Measurements from ENCODE around the gene ZNF629.

Gene ZNF629

DNA sequence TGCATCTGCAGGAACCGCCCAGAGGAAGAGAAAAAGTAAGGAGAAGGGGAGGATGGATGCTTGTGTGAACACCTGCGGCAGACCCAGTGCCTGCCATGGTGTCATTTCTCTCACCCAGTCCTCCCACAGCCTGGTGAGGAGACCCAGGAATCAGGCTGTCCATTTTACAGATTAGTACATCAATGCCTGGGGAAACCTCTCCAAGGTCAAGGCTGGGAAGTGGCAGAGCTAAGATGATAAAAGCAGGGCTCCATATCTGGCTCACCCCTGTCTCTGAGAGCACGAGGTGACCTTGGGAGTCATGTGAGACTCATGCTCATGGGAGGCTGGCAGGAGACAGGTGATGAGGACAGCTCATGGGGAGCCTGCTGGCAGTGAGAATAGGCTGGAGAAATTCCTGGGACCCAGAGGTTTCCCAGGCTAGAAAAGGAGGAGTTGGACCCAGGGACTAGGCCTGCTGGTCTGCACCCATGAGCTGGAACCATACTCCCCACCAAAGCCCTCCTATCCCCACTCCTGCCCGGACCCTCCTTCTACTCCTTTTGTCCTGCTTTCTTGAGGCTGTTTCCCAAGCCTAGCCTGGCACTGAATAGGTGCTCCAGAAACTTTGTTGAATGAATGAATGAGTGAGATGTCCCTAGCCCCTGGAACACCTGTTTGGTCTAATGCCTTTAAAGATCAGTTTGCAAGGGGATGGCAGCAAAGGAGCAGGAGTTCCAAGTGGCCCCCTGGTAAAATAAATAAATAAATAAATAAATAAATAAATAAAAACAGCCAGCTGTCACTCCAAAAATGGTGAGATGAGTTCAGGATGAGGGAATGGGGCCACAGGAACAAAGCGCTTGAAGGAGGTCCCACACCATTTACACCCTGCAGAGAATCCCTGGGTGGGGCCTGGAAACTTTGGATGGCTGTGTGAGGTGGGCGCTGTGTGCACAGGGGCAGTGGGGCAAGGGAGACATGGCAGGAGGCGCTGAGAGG is 1.6 kb downstream of the ZNF629 start:
- no peak for DNase-seq

DNA sequence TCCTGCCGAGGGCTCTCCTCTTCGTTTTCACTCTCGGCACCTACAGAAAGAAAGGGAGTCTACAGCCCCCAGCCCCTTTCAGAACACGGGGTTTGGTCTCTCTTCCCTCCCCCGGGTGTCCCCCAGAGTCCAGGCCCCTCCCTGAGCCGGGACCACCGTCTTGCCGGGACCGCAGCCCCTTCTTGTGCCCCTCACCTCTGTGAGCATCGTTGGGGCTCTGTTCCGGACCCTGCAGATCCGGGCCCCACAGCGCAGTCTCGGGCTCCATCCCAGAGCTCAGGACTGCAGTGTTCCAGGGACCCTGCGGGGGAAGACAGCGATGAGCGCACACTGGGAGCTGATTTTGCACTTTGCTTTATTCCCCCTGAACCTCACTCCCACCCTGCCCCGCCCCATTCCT is 2.8 kb downstream of the ZNF629 start:
- DNase-seq = no peak

- no peak for DNase-seq
Measured at GRCh38 chr16:30783280-30784109, 3.5 kb downstream of the ZNF629 start.

- no peak for DNase-seq
Measured at GRCh38 chr16:30782486-30783279, 4.3 kb downstream of the ZNF629 start.

DNA sequence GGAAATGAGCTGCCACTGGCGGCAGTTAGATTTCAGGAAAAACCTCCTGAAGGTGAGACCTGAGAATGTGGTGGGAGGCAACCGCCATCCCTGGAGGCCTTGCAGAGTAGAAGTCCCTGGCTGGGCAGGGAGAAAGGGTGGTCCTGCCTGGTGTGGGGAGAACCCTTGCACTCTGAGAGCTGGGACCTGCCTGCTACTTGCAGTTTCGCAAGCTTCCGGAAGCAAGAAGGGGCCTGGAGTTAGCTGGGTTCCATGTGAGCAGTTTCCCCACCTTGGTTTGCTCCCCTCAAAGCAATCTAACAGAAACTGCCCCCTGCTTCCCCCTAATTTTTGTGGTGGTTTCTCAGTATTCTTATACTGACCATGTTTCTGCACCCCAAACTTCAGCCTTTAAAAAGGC is 6.5 kb downstream of the ZNF629 start:
- no peak for DNase-seq

- DNase-seq = no peak
Measured at GRCh38 chr16:30780021-30780420, 7.0 kb downstream of the ZNF629 start.

- DNase-seq = no peak
Measured at GRCh38 chr16:30779596-30779995, 7.4 kb downstream of the ZNF629 start.

GRCh38 chr16:30778549-30779244 is 8.3 kb downstream of the ZNF629 start:
- no peak for DNase-seq

DNA sequence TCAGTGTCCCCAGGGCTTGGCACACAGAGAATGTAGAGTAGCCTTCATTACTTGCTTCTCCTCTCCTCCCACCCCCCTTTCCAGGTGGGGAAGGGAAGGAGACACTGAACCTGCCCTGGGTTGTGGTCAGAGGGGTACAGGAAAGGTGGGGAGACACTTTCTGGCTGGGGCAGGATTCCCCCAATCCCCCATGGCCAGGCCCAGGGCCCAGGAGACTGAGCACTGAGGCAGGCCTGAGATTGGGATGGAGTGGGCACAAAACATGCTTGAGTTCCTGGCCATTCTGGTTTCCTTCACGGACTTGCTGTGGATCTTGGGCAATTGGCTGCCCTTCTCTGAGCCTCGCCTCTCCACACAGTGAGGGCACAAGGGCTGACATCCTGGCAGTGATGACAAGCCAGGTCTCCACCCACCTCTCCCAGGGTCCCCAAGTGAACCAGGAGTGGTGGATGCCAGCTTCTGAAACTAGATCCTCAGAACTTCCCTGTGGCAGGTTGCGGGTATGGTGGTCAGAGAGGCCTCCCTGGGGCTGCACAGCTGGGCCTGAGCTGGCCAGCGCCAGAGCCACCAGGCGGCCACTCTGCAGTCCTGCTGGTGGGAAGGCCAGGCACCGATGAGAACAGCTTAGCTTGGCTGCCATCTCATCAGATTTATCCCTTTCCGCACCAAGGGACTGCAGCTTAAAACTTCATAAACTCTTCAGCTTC is 9.3 kb downstream of the ZNF629 start:
- DNase-seq = no peak

- DNase-seq = peak; percentile 64
Measured at GRCh38 chr16:30775392-30776188, 11.4 kb downstream of the ZNF629 start.

- no peak for DNase-seq
Measured at GRCh38 chr16:30775131-30775391, 11.9 kb downstream of the ZNF629 start.

DNA sequence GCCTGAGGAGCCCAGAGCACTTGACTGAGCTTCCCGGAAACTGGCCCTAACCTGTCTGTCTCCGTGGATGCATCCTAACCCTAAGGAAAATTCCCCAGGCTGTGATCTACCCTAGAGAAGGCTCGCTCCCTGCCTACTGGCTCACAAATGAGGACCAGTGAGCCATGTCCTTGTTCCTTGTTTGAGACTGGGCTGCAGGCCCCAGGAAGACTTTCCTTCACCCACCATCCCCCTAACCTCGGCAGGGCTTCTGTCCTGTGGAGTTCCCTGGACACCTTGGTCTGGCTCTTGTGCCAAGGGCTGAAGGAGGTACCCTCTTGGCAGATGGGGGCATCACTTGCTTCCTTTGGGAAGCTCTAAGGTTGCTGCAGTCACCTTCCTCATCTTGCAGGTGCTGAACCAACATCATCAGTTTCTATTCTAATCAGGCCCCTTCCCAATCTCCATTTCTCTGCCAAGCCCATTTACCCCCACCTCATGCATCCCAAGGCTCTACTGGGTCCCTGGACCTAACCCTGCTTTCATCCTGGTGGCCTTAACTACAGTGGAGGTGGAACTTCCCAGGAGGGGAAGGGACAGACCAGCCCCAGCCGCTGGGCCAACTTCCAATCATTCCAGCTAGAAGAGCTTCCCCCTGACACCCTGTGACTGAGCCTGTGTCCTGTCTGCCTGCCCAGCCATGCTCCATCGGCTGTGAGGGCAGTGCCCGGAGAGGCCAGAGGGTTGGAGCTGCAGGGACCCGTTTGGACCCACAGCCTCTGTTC is 12.5 kb downstream of the ZNF629 start:
- DNase-seq = no peak

DNA sequence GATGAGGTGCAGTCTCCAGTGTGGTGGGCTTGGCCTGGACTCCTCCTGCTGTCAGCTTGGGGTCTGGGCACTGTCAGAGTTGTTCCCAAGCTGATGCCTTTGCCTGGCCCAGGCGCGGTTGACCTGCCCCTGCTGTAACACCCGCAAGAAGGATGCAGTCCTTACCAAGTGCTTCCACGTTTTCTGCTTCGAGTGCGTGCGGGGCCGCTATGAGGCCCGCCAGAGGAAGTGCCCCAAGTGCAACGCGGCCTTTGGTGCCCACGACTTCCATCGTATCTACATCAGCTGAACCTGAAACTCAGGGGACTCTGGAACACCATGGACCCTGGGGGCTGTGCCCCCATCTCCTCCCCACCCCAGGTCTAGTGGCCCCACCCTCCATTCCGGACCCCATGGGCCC is 13.2 kb downstream of the ZNF629 start:
- DNase-seq = no peak

- DNase-seq = no peak
Measured at GRCh38 chr16:30771726-30772125, 15.3 kb downstream of the ZNF629 start.

GRCh38 chr16:30769379-30770089 is 17.5 kb downstream of the ZNF629 start:
- no peak for DNase-seq

- DNase-seq = no peak
Measured at GRCh38 chr16:30768583-30769181, 18.3 kb downstream of the ZNF629 start.

DNA sequence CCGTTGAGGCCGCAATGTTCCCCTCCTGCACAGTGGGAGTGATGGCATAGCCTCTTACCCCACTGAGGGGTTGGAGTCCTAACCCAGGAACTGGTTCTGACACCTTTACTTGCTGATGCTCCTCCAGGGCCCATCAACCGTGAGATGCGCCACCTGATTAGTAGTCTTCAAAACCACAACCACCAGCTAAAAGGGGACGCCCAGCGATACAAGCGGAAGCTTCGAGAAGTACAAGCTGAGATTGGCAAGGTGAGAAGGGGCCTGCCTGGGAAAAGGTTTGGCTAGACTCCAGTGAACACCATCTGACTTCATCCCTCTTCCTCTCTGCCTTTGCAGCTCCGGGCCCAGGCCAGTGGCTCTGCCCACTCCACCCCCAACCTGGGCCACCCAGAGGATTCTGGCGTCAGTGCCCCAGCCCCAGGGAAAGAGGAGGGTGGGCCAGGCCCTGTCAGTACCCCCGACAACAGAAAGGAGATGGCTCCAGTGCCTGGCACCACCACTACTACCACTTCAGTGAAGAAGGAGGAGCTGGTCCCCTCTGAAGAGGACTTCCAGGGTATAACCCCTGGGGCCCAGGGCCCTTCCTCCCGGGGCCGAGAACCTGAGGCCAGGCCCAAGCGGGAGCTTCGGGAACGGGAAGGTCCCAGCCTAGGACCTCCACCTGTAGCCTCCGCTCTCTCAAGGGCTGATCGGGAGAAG is 19.1 kb downstream of the ZNF629 start:
- DNase-seq = peak; percentile 7

DNA sequence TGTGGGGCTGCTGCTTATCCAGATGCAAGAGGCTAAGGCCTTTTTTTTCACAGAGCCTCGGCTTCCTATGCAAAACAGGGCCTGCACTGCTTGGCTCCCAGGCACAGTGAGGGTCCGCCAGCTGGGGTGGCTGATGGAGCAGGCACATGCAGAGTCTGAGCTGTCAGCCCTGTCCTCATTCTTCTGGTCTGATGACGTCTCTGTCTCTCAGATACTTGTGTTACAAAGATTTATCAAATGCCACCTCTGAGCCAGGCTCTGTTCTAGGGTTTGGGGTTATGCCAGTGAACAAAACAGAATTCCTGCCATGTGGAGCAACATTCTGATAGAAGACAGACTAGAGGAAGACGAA is 20.1 kb downstream of the ZNF629 start:
- no peak for DNase-seq
